LNCAP (cell line): ENCODE data around the gene SAMD14.

Experiments used
- CTCF ChIP-seq: fragments of 450-650 bp; IDR thresholded peaks from 2 replicates; pipeline ENCODE4 v1.5.1; 2017; ENCODE audit warnings: mild to moderate bottlenecking

The SAMD14 gene

GRCh38 chr17:50173335-50173941 is 43.5 kb upstream of the SAMD14 start:
- no peak for TF ChIP-seq CTCF

GRCh38 chr17:50172936-50173334 is 43.0 kb upstream of the SAMD14 start:
- TF ChIP-seq CTCF: no peak

- TF ChIP-seq CTCF: no peak
These were observed 42.2 kb upstream of the SAMD14 start for GRCh38 chr17:50172130-50172529.

- no peak for TF ChIP-seq CTCF
These were observed 41.6 kb upstream of the SAMD14 start for GRCh38 chr17:50171371-50172071.

DNA sequence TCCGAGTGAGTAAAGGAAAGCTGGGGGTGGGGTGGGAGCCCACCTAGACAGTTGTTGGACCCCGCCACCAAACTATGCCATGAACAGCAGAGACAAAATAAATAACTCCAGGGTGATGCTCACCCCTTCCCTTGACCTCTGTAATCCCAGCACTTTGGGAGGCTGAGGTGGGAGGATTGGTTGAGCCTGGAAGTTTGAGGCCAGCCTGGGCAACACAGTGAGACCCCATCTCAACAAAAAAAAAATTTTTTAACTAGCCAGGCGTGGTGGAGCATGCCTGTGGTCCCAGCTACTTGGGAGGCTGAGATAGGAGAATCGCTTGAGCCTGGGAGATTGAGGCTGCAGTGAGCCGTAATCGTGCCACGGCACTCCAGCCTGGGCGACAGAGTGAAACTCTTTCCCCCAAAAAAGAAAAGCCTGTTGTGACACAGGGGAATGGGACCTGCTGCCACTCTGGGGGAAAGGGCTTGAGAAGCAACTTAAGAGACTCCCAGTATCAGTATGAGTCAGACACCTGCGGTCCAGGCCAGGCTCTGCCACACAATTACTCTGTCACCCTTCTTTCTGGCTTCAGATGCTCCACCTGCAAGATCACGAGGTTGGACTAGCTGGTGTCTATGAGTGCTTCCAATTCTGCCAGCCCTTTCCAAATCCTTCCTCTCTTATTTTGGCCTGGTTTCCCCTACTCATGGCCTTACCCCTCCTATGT is 40.9 kb upstream of the SAMD14 start:
- TF ChIP-seq CTCF: no peak

DNA sequence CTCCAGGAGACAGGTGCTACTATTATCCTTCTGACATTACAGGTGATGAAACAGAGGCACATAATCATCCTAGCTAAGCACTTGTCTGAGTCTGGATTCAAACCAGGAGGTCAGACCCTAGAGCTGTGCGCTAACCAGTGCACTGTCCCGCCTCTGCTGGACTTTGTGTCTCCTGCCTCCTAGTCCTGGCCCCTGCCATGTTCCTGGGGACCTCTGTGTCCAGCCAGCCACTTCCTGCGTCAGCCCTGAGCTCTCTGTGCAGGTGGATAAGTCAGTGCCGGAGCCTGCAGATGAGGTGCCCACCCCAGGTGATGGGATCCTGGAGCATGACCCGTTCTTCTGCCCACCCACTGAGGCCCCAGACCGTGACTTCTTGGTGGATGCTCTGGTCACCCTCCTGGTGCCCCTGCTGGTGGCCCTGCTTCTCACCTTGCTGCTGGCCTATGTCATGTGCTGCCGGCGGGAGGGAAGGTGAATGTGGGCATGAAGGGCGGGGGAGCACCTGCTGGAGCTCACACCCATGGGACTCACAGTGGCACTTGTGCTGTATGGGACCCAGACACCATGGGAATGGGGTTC is 40.0 kb upstream of the SAMD14 start:
- TF ChIP-seq CTCF: no peak

DNA sequence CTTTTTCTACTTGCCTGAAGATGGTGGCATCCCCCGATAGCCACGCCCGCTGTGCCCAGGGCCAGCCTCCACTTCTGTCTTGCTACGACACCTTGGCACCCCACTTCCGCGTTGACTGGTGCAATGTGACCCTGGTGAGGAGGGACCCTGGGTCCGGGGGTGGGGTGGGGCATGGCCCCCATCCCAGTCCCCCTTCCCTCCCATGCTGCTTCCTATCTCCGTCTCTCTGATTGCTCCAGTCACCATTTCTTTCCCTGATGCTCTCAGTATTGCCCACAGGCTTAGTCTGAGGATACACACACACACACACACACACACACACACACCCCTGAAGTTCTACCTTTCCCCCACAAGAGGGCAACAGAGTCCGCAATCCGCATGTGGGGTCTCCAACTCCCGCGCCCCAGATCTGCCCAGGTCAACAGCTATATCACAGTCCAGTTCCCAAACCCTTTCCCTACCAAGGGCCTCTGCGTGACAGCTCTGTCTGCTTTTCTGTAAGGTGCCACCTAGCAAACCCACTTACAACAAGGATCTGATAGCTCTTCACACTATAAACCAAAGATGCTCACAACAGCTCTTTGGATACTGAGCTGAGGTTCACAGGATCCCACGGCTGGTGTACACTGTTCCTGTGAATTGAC is 39.3 kb upstream of the SAMD14 start:
- TF ChIP-seq CTCF: peak; percentile 77
